Stimulated activated CD8-positive, alpha-beta memory T cell treated with anti-CD3 and anti-CD28 coated beads, Interleukin-7, amount 100 ng/mL, for 24 hours (primary cell): ENCODE results near the gene PLXNB3.

Source experiments
- DNase-seq: peaks from one replicate; pipeline ENCODE4 v3.0.0-alpha.2; 2020; ENCODE audit warnings: low read depth

Gene PLXNB3

DNA sequence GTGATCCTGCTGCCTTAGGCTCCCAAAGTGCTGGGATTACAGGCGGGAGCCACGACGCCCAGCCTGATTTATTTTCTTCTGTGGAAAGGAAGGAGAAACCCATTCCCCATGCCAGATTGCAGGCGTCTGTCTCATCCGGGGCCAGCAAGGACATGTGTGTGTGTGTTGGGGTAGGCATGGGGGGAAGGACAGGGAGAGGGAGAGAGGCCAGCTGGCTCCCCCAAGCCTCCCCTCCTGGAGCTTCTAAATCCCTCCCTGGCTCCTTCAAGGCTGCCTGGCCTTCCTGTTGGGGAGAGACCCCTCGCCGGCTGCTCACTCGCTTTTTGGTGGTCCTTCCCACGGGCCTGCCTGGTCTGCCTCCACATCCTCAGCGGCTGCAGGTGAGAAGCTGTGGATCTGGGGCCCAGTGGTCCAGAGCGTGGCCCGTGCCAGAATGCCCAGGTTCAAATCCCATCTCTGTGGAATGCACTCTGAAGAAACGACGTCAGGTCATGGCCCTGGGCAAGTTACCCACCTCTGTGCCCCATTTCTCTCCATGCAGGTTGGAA lies 1.3 kb upstream of the PLXNB3 start:
- DNase-seq = no peak

DNA sequence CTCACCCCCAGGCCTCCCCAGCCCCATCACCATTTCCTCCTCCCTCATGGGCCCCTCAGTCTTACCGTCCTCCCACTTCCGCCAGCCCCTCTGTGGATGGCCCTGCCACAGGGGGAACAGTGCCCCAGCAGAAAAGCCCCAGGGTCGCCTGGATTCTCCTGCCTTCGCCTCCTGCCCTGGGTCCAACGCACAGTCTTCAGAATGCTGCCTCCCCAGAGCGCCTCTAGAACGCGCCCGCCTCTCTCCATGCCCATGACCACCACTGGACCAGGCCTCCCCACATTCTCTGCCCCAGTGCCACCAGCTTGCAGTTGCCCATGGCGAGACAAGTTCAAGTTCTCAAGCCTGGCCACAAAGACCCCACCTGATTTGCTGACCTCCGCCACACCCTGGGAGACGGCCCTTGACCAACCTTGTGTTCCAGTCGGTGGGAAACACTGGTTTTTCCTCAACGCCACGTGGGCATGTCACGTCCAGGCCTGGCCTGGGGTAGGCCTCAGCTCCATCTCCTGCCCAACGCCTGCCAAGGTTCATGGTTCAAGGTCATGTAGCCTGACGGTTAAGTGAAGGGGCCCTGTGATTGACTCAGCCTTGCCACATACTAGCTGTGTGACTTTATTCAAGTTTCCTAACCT lies 634 bp upstream of the PLXNB3 start:
- no peak for DNase-seq

DNA sequence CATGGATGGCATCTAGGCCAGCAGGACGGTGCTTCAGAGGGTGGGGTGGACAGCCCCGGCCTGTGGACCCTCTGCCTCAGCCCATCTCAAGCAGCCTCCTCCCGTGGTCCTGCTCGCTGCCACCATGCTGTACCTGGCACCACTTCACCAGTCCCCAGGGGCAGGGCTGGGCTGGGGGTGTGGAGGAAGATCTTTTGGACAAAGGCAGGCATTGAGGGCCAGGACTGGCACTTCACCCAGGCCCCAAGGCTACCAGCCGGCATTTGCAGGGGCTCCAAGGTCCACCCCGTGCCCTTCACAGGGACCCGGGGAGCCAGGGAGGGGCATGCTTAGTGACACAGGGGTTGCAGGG lies 713 bp downstream of the PLXNB3 start:
- no peak for DNase-seq

GRCh38 chrX:153765138-153766079 lies 1.4 kb downstream of the PLXNB3 start:
- DNase-seq = no peak

- DNase-seq = peak; percentile 13
These were observed 2.2 kb downstream of the PLXNB3 start for GRCh38 chrX:153766098-153766817.

DNA sequence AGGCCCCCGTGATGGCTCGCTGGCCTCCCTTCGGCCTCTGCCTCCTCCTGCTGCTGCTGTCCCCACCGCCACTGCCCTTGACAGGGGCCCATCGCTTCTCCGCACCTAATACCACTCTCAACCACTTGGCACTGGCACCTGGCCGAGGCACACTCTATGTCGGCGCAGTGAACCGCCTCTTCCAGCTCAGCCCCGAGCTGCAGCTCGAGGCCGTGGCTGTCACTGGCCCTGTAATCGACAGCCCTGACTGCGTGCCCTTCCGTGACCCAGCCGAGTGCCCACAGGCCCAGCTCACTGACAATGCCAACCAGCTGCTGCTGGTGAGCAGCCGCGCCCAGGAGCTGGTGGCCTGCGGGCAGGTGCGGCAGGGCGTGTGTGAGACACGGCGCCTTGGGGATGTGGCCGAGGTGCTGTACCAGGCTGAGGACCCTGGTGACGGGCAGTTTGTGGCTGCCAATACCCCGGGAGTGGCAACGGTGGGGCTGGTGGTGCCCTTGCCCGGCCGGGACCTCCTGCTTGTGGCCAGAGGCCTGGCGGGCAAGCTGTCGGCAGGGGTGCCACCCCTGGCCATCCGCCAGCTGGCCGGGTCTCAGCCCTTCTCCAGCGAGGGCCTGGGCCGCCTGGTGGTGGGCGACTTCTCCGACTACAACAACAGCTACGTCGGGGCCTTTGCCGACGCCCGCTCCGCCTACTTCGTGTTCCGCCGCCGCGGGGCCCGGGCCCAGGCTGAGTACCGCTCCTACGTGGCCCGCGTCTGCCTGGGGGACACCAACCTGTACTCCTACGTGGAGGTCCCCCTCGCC lies 3.0 kb downstream of the PLXNB3 start:
- no peak for DNase-seq

GRCh38 chrX:153767674-153768055 lies 3.6 kb downstream of the PLXNB3 start:
- DNase-seq = no peak

- no peak for DNase-seq
These were observed 4.5 kb downstream of the PLXNB3 start for GRCh38 chrX:153768311-153769157.

DNA sequence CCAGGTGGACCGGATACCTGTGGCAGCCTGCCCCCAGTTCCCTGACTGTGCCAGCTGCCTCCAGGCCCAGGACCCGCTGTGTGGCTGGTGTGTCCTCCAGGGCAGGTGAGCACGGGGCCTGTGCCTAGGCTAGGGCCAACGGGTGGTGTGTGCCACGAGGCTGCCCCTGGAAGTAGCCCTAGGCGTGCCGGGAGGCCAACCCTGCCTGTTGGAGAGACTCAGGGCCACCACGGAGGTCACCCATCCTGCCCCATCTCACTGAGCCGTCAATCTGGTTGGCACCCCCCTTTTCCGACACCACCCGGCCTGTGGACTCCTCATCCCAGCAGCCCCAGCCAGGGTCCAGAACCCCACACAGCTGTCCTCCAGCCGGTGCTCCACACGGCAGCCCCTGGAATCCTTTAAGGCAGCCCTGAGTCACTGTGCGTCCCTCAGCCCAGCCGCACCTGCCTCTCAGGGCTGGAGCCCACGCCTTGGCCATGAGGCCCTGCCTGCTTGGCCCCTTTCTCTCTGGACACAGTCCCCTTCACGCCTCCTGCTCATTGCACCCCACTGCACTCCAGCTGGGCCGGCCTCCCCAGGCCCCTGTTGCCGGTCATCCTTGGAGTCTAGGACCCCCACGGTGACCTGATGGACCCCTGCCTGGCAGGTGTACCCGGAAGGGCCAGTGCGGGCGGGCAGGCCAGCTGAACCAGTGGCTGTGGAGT lies 5.3 kb downstream of the PLXNB3 start:
- DNase-seq = no peak

- no peak for DNase-seq
These were observed 6.0 kb downstream of the PLXNB3 start for GRCh38 chrX:153769865-153770600.

GRCh38 chrX:153770601-153771414 lies 6.8 kb downstream of the PLXNB3 start:
- no peak for DNase-seq

GRCh38 chrX:153771415-153772315 lies 7.6 kb downstream of the PLXNB3 start:
- no peak for DNase-seq

- no peak for DNase-seq
These were observed 8.5 kb downstream of the PLXNB3 start for GRCh38 chrX:153772316-153773217.

DNA sequence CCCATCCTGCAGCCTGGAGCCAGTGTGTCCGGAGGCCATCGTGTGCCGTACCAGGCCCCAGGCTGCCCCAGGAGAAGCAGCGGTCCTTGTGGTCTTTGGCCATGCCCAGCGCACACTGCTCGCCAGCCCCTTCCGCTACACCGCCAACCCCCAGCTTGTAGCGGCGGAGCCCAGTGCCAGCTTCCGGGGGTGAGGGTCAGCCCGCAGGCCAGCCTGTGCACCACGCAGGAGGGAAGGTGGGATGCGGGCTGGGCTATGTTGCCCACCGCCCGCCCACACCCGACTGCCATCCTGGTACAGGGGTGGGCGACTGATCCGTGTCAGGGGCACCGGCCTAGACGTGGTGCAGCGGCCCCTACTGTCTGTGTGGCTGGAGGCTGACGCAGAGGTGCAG lies 9.2 kb downstream of the PLXNB3 start:
- DNase-seq = no peak

DNA sequence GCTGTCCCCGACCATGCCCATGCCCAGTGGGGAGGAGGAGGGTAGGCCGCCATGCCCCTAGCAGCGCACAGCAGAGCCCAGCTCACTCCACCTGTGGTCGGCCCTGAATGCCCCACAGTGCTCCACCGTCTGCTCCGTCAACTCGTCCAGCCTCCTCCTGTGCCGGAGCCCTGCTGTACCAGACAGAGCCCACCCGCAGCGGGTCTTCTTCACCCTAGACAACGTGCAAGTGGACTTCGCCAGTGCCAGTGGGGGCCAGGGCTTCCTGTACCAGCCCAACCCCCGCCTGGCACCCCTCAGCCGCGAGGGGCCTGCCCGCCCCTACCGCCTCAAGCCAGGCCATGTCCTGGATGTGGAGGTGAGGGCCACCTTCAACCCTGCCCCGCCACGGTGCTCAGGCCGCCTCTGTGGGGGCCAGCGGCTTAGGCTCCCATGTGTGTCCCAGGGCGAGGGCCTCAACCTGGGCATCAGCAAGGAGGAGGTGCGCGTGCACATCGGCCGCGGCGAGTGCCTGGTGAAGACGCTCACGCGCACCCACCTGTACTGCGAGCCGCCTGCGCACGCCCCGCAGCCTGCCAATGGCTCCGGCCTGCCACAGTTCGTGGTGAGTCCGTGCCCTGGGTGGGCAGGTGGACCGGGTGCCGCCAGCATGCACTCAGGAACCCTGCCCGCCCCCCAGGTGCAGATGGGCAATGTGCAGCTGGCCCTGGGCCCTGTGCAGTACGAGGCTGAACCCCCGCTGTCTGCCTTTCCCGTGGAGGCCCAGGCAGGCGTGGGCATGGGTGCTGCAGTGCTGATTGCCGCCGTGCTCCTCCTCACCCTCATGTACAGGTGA lies 9.9 kb downstream of the PLXNB3 start:
- DNase-seq = no peak
